Transverse colon (tissue), 4 donors: ENCODE results near the gene VN1R2. TPM values are rescaled to one million over a fixed set of nuclear protein-coding genes. Genes with fewer than 3 reads are reported as not detected.
"Not testable (repeated sequence)": the region's sequence is repeated elsewhere in the genome, so short reads cannot be mapped to it uniquely, and the experiment has no call there.

Source experiments
- DNase-seq: peaks from one replicate; pipeline ENCODE4 v3.0.0-alpha.2; 2019
- H3K27ac ChIP-seq, 4 donors: fragments of 200-600 bp; sonication (generic); 2 replicates each; pipeline ENCODE4 v1.5.1; 2016 to 2018; ENCODE audit warnings: inconsistent platforms in 4 of 4
- H3K27me3 ChIP-seq: fragments of 200-600 bp; sonication (generic); 2 replicates; pipeline ENCODE4 v1.5.1; 2017; ENCODE audit warnings: inconsistent platforms
- H3K36me3 ChIP-seq, 4 donors: fragments of 200-600 bp; sonication (generic); 2 replicates each; pipeline ENCODE4 v1.5.1; 2017 to 2019; ENCODE audit warnings: inconsistent platforms in 4 of 4
- H3K4me1 ChIP-seq, 4 donors: fragments of 200-600 bp; sonication (generic); 2 replicates each; pipeline ENCODE4 v1.5.1; 2017 to 2020; ENCODE audit warnings: inconsistent platforms in 4 of 4
- H3K4me3 ChIP-seq, 4 donors: fragments of 200-600 bp; sonication (generic); 1 replicate in 1 of 4; 2 replicates in 3 of 4; pipeline versions ENCODE4 v1.5.1 to v1.6.1; 2017 to 2019; ENCODE audit warnings: inconsistent platforms in 4 of 4
- H3K9me3 ChIP-seq, 2 donors: fragments of 200-600 bp; sonication (generic); 2 replicates each; pipeline ENCODE4 v1.5.1; 2017 to 2019; ENCODE audit warnings: inconsistent platforms in 2 of 2
- CTCF ChIP-seq, 5 experiments: fragments of 200-600 bp in 3 of 5; fragments of 450-650 bp in 2 of 5; sonication (generic) in 3 of 5; IDR thresholded peaks; 1 replicate in 2 of 5; 2 replicates in 3 of 5; pipeline ENCODE4 v1.5.1; 2016 to 2017; ENCODE audit warnings: antibody characterized with exemption in 5 of 5, inconsistent platforms in 3 of 5, mild to moderate bottlenecking in 2 of 5, moderate library complexity in 1 of 5
- EP300 ChIP-seq: sonication (generic); formaldehyde crosslinking; IDR thresholded peaks from one replicate; pipeline ENCODE4 v1.6.1; 2017; ENCODE audit warnings: antibody characterized with exemption, low read depth
- POLR2A ChIP-seq: fragments of 450-650 bp; IDR thresholded peaks from one replicate; pipeline ENCODE4 v1.6.1; 2016; ENCODE audit warnings: antibody characterized with exemption, mild to moderate bottlenecking, moderate library complexity
- POLR2AphosphoS5 ChIP-seq, 3 donors: sonication (generic); formaldehyde crosslinking; IDR thresholded peaks; one replicate each; pipeline ENCODE4 v1.6.1; 2016; ENCODE audit warnings: antibody characterized with exemption in 3 of 3
- WGBS, 2 donors: methylation state at CpG; one replicate each; pipeline ENCODE4 v1.1.5; 2018; ENCODE audit warnings: low coverage in 1 of 2; 5-methylcytosine and 5-hydroxymethylcytosine counted together
- in situ Hi-C, 4 donors: fragments of 200-750 bp; cut with MboI; loops; one replicate each; pipeline versions ENCODE4 v1.15.0 to v1.15.1; 2017; ENCODE audit warnings: low sequenced_read_pairs in 3 of 4, low pct_ligation_motif_present in 1 of 4, low pct_unique_long_range_greater_than_20kb in 1 of 4
- intact Hi-C: fragments of 100-400 bp; cut with DNase I; formaldehyde crosslinking; loops from one replicate; pipeline ENCODE4 v1.15.1; 2023; ENCODE audit warnings: low total_unique reads
- total RNA-seq, 4 donors: library from RNA; depleted of rRNA; stranded (reverse); fragments of >200 nt; gene quantifications; one replicate each; pipeline ENCODE4 v1.1.0, GENCODE V29; 2016

Gene VN1R2
- total RNA-seq, 4 donors from 2014 or later: not detected

DNA sequence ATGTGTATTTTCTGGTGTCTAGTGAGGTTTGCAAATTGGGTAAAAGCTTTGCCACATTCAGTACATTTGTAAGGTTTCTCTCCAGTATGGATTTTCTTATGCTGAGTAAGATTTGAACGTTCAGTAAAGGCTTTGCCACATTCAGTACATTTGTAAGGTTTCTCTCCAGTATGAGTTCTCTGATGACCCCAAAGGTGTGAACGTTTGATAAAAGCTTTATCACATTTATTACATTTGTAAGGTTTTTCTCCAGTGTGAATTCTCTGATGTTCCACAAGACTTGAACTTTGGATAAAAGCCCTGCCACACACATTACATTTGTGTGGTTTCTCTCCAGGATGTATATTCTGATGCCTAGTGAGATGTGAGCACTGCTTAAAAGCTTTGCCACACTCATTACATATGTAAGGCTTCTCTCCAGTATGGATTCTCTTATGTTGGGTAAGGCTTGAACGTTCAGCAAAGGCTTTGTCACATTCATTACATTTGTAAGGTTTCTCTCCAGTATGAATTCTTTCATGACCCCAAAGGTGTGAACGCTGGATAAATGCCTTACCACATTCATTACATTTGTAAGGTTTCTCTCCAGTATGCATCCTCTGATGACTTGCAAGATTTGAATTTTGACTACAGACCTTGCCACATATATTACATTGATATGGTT is 20.8 kb upstream of the VN1R2 start:
- WGBS, 2 donors: 82 to 85% methylated on average over 4 of the region's 4 CpGs
- in situ Hi-C loops: no loop called here
- no peak for TF ChIP-seq POLR2A
- TF ChIP-seq EP300: no peak
- TF ChIP-seq CTCF (IDR thresholded peaks at IDR 0.05): no peak
- TF ChIP-seq POLR2AphosphoS5 (IDR thresholded peaks at IDR 0.05): no peak
- peaks cover 74 to 97% of the 10 kb centered on the region in 2 donors for H3K9me3 ChIP-seq
- H3K36me3 ChIP-seq: peaks cover 0 to 51% (median 26%) of the 10 kb centered on the region in 4 donors
- no peaks in the 10 kb centered on the region for H3K4me1 ChIP-seq
- no peak overlapping the region for H3K4me3 ChIP-seq
- intact Hi-C loops: no loop called here
- no peak for DNase-seq
- no peaks in the 10 kb centered on the region for H3K27me3 ChIP-seq
- H3K27ac ChIP-seq: no peak overlapping the region

- no peak overlapping the region for H3K27ac ChIP-seq
Measured at GRCh38 chr19:53246498-53246897, 11.6 kb upstream of the VN1R2 start.

GRCh38 chr19:53254411-53255341 is 3.4 kb upstream of the VN1R2 start, which contains the start of gene ZNF677:
TSS of gene ZNF677 (minus strand) at chr19:53254873. CDS start at chr19:53251550, 3,323 bp downstream.
- DNase-seq: peak; percentile 72
- intact Hi-C loops (no loop called here), in situ Hi-C loops (no loop called here)
- 18 to 24% methylated on average over 9 to 71 of the region's 72 CpGs for WGBS, 2 donors
- peak; percentile 31 to 59 (median 45) for TF ChIP-seq POLR2AphosphoS5 (IDR thresholded peaks at IDR 0.05)
- no peak for TF ChIP-seq EP300
- TF ChIP-seq POLR2A: no peak
- no peak for TF ChIP-seq CTCF (IDR thresholded peaks at IDR 0.05)
- peaks cover 0 to 13% (median 2%) of the 10 kb centered on the region in 4 donors for H3K4me1 ChIP-seq
- H3K27ac ChIP-seq: peak within 1 kb of the TSS; percentile 64 to 81 (median 76)
- peaks cover 20 to 24% of the 10 kb centered on the region in 2 donors for H3K9me3 ChIP-seq
- no peaks in the 10 kb centered on the region for H3K27me3 ChIP-seq
- H3K36me3 ChIP-seq: peaks cover 0 to 26% (median 9%) of the 10 kb centered on the region in 4 donors
- peak within 1 kb of the TSS; percentile 61 to 79 (median 68) for H3K4me3 ChIP-seq

More at GRCh38 chr19:53246498-53246897, 11.6 kb upstream of the VN1R2 start:
- peaks cover 0 to 57% (median 26%) of the 10 kb centered on the region in 4 donors for H3K36me3 ChIP-seq
- TF ChIP-seq POLR2A: no peak
- no peak overlapping the region for H3K4me3 ChIP-seq
- no peaks in the 10 kb centered on the region for H3K4me1 ChIP-seq
- H3K27me3 ChIP-seq: no peaks in the 10 kb centered on the region
- in situ Hi-C loops: no loop called here
- H3K9me3 ChIP-seq: peaks cover 70 to 72% of the 10 kb centered on the region in 2 donors
- intact Hi-C loops: no loop called here
- no peak for DNase-seq
- WGBS, 2 donors: 58 to 100% methylated on average over 1 of the region's 1 CpG

- H3K27me3 ChIP-seq, H3K4me3 ChIP-seq, H3K36me3 ChIP-seq, H3K4me1 ChIP-seq, in situ Hi-C loops, intact Hi-C loops, H3K9me3 ChIP-seq, DNase-seq, H3K27ac ChIP-seq: not testable (repeated sequence)
- WGBS, 2 donors: 89 to 90% methylated on average over 2 to 4 of the region's 5 CpGs
Measured at GRCh38 chr19:53267623-53268022, 9.5 kb downstream of the VN1R2 start, which contains the start of gene VN1R4. TSS of gene VN1R4 (minus strand) at chr19:53267723. CDS start at chr19:53267665, 58 bp downstream.

- H3K4me1 ChIP-seq, H3K36me3 ChIP-seq, DNase-seq, H3K4me3 ChIP-seq, intact Hi-C loops, H3K27me3 ChIP-seq, H3K9me3 ChIP-seq, H3K27ac ChIP-seq: not testable (repeated sequence)
- WGBS, 2 donors: 95% methylated on average over 19 of the region's 27 CpGs; no CpG with 5 or more reads in 1 of the 2 donors
- in situ Hi-C loops: loop anchor here in 1 of 4 donors (5.0 kb wide), 1 partner anchor 42 kb away; no protein-coding TSS in a partner anchor
Measured at GRCh38 chr19:53269861-53270260, 11.8 kb downstream of the VN1R2 start.
